GM12878 (cell line): ENCODE data around the gene FLVCR2. TPM values are rescaled to one million over a fixed set of nuclear protein-coding genes. Genes with fewer than 3 reads are reported as not detected.

Experiments used
- ATAC-seq: fragments of 200-7000 bp; cut with Tn5 transposase; 3 replicates; pipeline ENCODE4 v1.9.1; 2020; ENCODE audit warnings: mild to moderate bottlenecking, moderate library complexity
- BruUV-seq: library from RNA; stranded (reverse); fragments of 400-500 nt; replicated peaks from 2 replicates; lab custom pipeline; 2021; lab: Mats Ljungman, UMichigan
- CTCF ChIA-PET: fragments of 300-600 bp; sonication (Branson Sonifier 250); formaldehyde crosslinking; extraction: SDS; loops from one replicate; lab custom pipeline; 2021; ENCODE audit warnings: inconsistent platforms; lab: Yijun Ruan, JAX
- POLR2A ChIA-PET: fragments of 350-600 bp; formaldehyde crosslinking; extraction: SDS; loops from one replicate; lab custom pipeline; 2021; ENCODE audit warnings: inconsistent platforms; lab: Charles Lee
- RAD21 ChIA-PET: fragments of 300-600 bp; sonication (Branson Sonifier 250); formaldehyde crosslinking; loops from one replicate; lab custom pipeline; 2023; ENCODE audit warnings: antibody characterized with exemption; ENCODE audit not compliant: unreplicated experiment; lab: Charles Lee
- SMC1A ChIA-PET: fragments of 300-600 bp; sonication (Branson Sonifier 250); formaldehyde crosslinking; loops from one replicate; lab custom pipeline; 2023; ENCODE audit not compliant: unreplicated experiment, uncharacterized antibody; lab: Charles Lee
- DNase-seq: peaks from one replicate; pipeline ENCODE4 v3.0.0-alpha.2; 2011; ENCODE audit warnings: low read depth, low spot score
- FAIRE-seq: peaks from 3 replicates; lab custom pipeline; 2011; peaks lifted over from hg19 to GRCh38; lab: Jason Lieb, UNC
- H2AFZ ChIP-seq: 2 replicates; pipeline ENCODE4 v1.6.0; 2011; ENCODE audit warnings: low read depth, low read length, control low read depth; ENCODE audit not compliant: control insufficient read depth
- H3K27ac ChIP-seq: 2 replicates; pipeline ENCODE4 v1.5.1; 2011; ENCODE audit warnings: control low read depth; ENCODE audit not compliant: control insufficient read depth, insufficient read depth
- H3K27me3 ChIP-seq, 2 experiments: replicated peaks in 1 of 2; 2 replicates each; pipeline versions ENCODE4 v1.6.0 to v1.6.1; 2011; ENCODE audit warnings: low read length in 1 of 2; ENCODE audit not compliant: control insufficient read depth in 2 of 2, insufficient read depth in 2 of 2
- H3K36me3 ChIP-seq, 2 experiments: 2 replicates each; pipeline ENCODE4 v1.5.1; 2011; ENCODE audit warnings: low read length in 1 of 2; ENCODE audit not compliant: control insufficient read depth in 2 of 2, insufficient read depth in 2 of 2
- H3K4me1 ChIP-seq: 2 replicates; pipeline ENCODE4 v1.6.1; 2011; ENCODE audit warnings: mild to moderate bottlenecking, low read length, moderate library complexity, mixed read lengths; ENCODE audit not compliant: control insufficient read depth, insufficient read depth
- H3K4me2 ChIP-seq: 2 replicates; pipeline ENCODE4 v1.6.0; 2011; ENCODE audit warnings: control low read depth; ENCODE audit not compliant: control insufficient read depth, insufficient read depth
- H3K4me3 ChIP-seq: fragments of 200-600 bp; sonication (generic); 2 replicates; pipeline ENCODE4 v1.5.1; 2016
- H3K79me2 ChIP-seq: 2 replicates; pipeline ENCODE4 v1.6.0; 2011; ENCODE audit warnings: low read length; ENCODE audit not compliant: control insufficient read depth, insufficient read depth
- H3K9ac ChIP-seq: 2 replicates; pipeline ENCODE4 v1.8.0; 2011; ENCODE audit warnings: low read length, control low read depth, mixed read lengths; ENCODE audit not compliant: control insufficient read depth, insufficient read depth
- H3K9me3 ChIP-seq: replicated peaks from 3 replicates; pipeline ENCODE4 v1.5.1; 2011; ENCODE audit warnings: mild to moderate bottlenecking, low read length; ENCODE audit not compliant: control insufficient read depth, insufficient read depth
- H4K20me1 ChIP-seq: 2 replicates; pipeline ENCODE4 v1.6.0; 2011; ENCODE audit not compliant: control insufficient read depth, insufficient read depth
- ATF7 ChIP-seq: fragments of 450-650 bp; IDR thresholded peaks from 2 replicates; pipeline ENCODE4 v1.6.1; 2016; ENCODE audit warnings: low read depth, mild to moderate bottlenecking
- BRCA1 ChIP-seq: IDR thresholded peaks from 2 replicates; pipeline ENCODE4 v1.6.1; 2011; ENCODE audit warnings: low read depth, low read length, improper control_type of control experiment
- CHD2 ChIP-seq: IDR thresholded peaks from 2 replicates; pipeline ENCODE4 v1.6.1; 2011; ENCODE audit warnings: low read depth, low read length, improper control_type of control experiment, borderline replicate concordance
- FOS ChIP-seq: IDR thresholded peaks from 3 replicates; pipeline ENCODE4 v1.6.1; 2011; ENCODE audit warnings: borderline replicate concordance; ENCODE audit not compliant: insufficient read length; ENCODE audit errors: extremely low read depth
- JUNB ChIP-seq: IDR thresholded peaks from 2 replicates; pipeline ENCODE4 v1.6.1; 2016; ENCODE audit warnings: antibody characterized with exemption, mild to moderate bottlenecking
- MXI1 ChIP-seq: fragments of 150-350 bp; IDR thresholded peaks from 2 replicates; pipeline ENCODE4 v1.6.1; 2011; ENCODE audit warnings: low read depth, mild to moderate bottlenecking, inconsistent platforms, low read length, improper control_type of control experiment
- NRF1 ChIP-seq: conservative IDR thresholded peaks from 2 replicates; pipeline ENCODE4 v1.6.1; 2011; ENCODE audit warnings: mild to moderate bottlenecking, low read depth, low read length, improper control_type of control experiment
- PML ChIP-seq: IDR thresholded peaks from 2 replicates; pipeline ENCODE4 v1.6.1; 2012; ENCODE audit warnings: low read length, inconsistent platforms
- RFX5 ChIP-seq: IDR thresholded peaks from 2 replicates; pipeline ENCODE4 v1.6.1; 2011; ENCODE audit warnings: low read depth, low read length, improper control_type of control experiment
- SMAD5 ChIP-seq: IDR thresholded peaks from 2 replicates; pipeline ENCODE4 v1.6.1; 2016; ENCODE audit warnings: antibody characterized with exemption, low read depth
- WGBS: methylation state at CpG from one replicate; pipeline ENCODE4 v1.1.6; 2016; ENCODE audit warnings: low lambda C conversion rate; ENCODE audit not compliant: insufficient replicate concordance, insufficient coverage; ENCODE audit errors: missing lambda C conversion rate; 5-methylcytosine and 5-hydroxymethylcytosine counted together
- in situ Hi-C: fragments of 300-500 bp; cut with MboI; formaldehyde crosslinking; loops from 9 replicates; pipeline ENCODE4 v1.14.3; 2018; ENCODE audit warnings: mixed read lengths
- intact Hi-C: fragments of 100-400 bp; cut with micrococcal nuclease; formaldehyde crosslinking; loops from one replicate; pipeline ENCODE4 v1.14.2; 2022; ENCODE audit not compliant: unreplicated experiment
- polyA plus RNA-seq, 11 experiments: library from polyadenylated mRNA; depleted of rRNA in 4 of 11; unstranded in 6 of 11; stranded (reverse) in 5 of 11; fragments of >200 nt; fragmentation: Nextera tagmentation in 4 of 11; fragmentation: Illumina TruSeq in 1 of 11; extraction: Ambion mirVana in 4 of 11; extraction: Trizol in 1 of 11; gene quantifications; 1 replicate in 1 of 11; 2 replicates in 10 of 11; pipeline versions ENCODE4 v1.2.1 to v1.2.3, GENCODE V29; 2011 to 2016; ENCODE audit warnings: inconsistent platforms in 2 of 11, missing spikeins in 2 of 11, low read depth in 1 of 11
- total RNA-seq, 4 experiments: library from RNA; depleted of rRNA in 3 of 4; stranded (reverse); fragments of >200 nt in 3 of 4; fragmentation: Illumina TruSeq in 1 of 4; extraction: Trizol in 1 of 4; gene quantifications; 2 replicates each; pipeline versions ENCODE4 v1.2.1 to v1.2.3, GENCODE V29; 2013 to 2021

The FLVCR2 gene
- total and polyA plus RNA-seq, 10 of the 15 experiments (the other 5 are each of a cell fraction or from before 2014, with no cell fraction given), result 0.24 to 3.7 (median 1.6) TPM

- H3K4me2 ChIP-seq, result no peak overlapping the region
- no peaks in the 10 kb centered on the region for H3K27me3 ChIP-seq
- H3K36me3 ChIP-seq, result no peaks in the 10 kb centered on the region; a peak in 2 of 4 replicates
- 0% methylated on average over 1 of the region's 1 CpG for WGBS
- peaks cover 10% of the 10 kb centered on the region; the same call in 1 of the 2 replicates for H3K4me1 ChIP-seq
- TF ChIP-seq JUNB, result peak; percentile 67; the same call in 1 of the 2 replicates
- no peak for TF ChIP-seq NRF1
- TF ChIP-seq, all 136 proteins: peak for 1
- RAD21 ChIA-PET, result interaction anchor here (0.9 to 1.6 kb wide), 4 partner anchors 19 to 310 kb away, joined by 3 to 6 read pairs (median 4); no protein-coding TSS in a partner anchor
- SMC1A ChIA-PET, result interaction anchor here (0.9 to 2.6 kb wide), 11 partner anchors 10 to 310 kb away, joined by 3 to 10 read pairs (median 4); partner anchors contain the start of gene TTLL5
- BruUV-seq, result no TSS peak
- no peak overlapping the region for H2AFZ ChIP-seq
- ATAC-seq (peak; percentile 52), FAIRE-seq (no peak), DNase-seq (no peak)
- no peak overlapping the region for H3K9ac ChIP-seq
- peak overlapping the region; percentile 26; the same call in 1 of the 2 replicates for H3K4me3 ChIP-seq
- POLR2A ChIA-PET, result interaction anchor here (0.6 to 2.3 kb wide), 3 partner anchors 9 to 823 kb away, joined by 3 to 18 read pairs (median 3); partner anchors contain the start of genes ERG28 and TTLL5
- no peaks in the 10 kb centered on the region; the same call in 2 of the 3 replicates for H3K9me3 ChIP-seq
- no peak overlapping the region for H3K27ac ChIP-seq
- H3K79me2 ChIP-seq, result no peaks in the 10 kb centered on the region
- no peaks in the 10 kb centered on the region for H4K20me1 ChIP-seq
- in situ Hi-C loops, result no loop called here
- CTCF ChIA-PET, result interaction anchor here (1.0 to 1.5 kb wide), 9 partner anchors 9 to 308 kb away, joined by 3 to 6 read pairs (median 4); no protein-coding TSS in a partner anchor
- intact Hi-C loops, result no loop called here
These were observed 94.3 kb downstream of the FLVCR2 start for GRCh38 chr14:75672605-75673192.

GRCh38 chr14:75673345-75674035 is 95.1 kb downstream of the FLVCR2 start:
- DNase-seq, result peak; percentile 39
- ATAC-seq, result peak; percentile 93
- 26% methylated on average over 4 of the region's 4 CpGs for WGBS
- intact Hi-C loops, result no loop called here
- Histone ChIP-seq H3K9ac (no peak overlapping the region), H3K9me3 (no peaks in the 10 kb centered on the region; the same call in 2 of the 3 replicates), H3K4me1 (peaks cover 10% of the 10 kb centered on the region; the same call in 1 of the 2 replicates), H3K36me3 (no peaks in the 10 kb centered on the region; a peak in 2 of 4 replicates), H3K4me2 (peak overlapping the region; percentile 10; the same call in 1 of the 2 replicates), H2AFZ (no peak overlapping the region), H4K20me1 (no peaks in the 10 kb centered on the region), H3K27me3 (no peaks in the 10 kb centered on the region), H3K79me2 (no peaks in the 10 kb centered on the region), H3K4me3 (0 out of 2 replicates have a peak overlapping the region, but pooled peaks have one; percentile 26), H3K27ac (no peak overlapping the region)
- in situ Hi-C loops, result no loop called here
- peak; percentile 95 for FAIRE-seq
- ChIA-PET SMC1A (interaction anchor here (0.8 to 2.6 kb wide), 10 partner anchors 10 to 309 kb away, joined by 3 to 10 read pairs (median 4); partner anchors contain the start of gene TTLL5), POLR2A (interaction anchor here (0.6 to 2.3 kb wide), 3 partner anchors 10 to 822 kb away, joined by 3 to 18 read pairs (median 3); partner anchors contain the start of genes ERG28 and TTLL5), CTCF (interaction anchor here (1.0 to 1.5 kb wide), 7 partner anchors 9 to 307 kb away, joined by 3 to 6 read pairs (median 5); no protein-coding TSS in a partner anchor), RAD21 (interaction anchor here (0.9 to 1.6 kb wide), 4 partner anchors 19 to 309 kb away, joined by 3 to 6 read pairs (median 4); no protein-coding TSS in a partner anchor)
- BruUV-seq, result no TSS peak
- TF ChIP-seq CHD2 (no peak), RFX5 (no peak), ATF7 (peak; percentile 75), PML (no peak), FOS (no peak), SMAD5 (no peak), MXI1 (no peak), BRCA1 (no peak)
